Measurements from ENCODE around the gene SRGAP2B.
"Not testable (repeated sequence)": the region's sequence is repeated elsewhere in the genome, so short reads cannot be mapped to it uniquely, and the experiment has no call there.

GRCh38 chr1:145094655-145095211, 395 bp downstream of the SRGAP2B start:
- not testable (repeated sequence) for TF ChIP-seq CTCF, POLR2A, POLR2AphosphoS5, EP300 (IDR thresholded peaks at IDR 0.05)
